ENCODE results near the gene GALNT18.

The GALNT18 gene

DNA sequence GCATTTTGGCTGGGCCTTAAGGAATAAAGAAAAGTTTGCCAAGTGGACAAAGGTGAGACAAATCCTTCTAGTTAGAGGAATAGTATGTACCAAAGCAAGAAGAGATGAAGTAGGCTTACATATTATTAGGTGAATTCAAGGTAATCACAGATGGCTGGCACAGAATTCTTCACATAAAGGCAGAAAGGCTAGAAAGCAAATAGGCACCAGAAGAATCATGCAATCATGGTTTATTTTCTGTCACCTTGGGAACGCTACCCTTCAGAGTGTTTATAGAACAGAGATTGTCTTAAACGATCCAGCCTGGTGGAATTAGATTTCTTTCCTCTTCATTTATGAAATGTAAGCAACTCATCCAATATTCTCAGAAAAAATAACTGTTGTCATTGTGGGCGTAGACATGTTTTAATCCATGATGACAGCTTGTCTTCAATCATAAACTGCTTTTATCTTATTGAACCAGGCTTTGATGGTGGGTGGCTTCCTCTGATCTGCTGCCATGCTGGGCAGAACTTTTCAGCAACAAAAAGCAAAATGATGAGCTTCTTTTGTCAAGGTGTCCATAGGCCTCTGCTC is 219.8 kb downstream of the GALNT18 start:
- DNase-seq, result no peak

DNA sequence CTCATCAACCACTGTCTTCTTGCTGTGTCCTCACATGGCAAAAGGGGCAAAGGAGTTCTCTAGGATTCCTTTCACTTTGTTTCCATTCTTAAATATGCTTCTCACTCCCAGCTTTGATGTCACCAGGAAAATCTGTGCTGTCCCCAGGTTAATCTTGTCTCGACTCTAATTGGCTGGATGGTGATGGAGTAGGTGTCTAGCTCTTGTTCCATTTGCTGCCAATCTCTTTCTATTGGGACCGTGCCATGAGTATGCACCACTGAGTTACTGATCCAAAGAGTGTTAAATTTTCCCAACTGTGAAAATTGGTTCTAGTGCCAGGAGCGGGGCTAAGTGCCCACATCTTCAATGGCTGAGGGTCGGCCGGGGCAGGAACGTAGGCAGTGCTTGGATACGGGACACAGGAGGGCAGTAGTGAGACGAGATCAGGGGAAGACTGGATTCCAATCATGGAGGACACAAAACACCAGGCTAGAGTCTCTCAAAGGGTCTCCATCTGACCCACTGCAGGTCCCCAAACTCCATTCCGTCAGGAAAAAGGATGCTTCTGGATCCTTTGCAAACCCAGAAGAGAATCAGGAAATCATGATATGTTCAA is 221.1 kb downstream of the GALNT18 start:
- no peak for DNase-seq

DNA sequence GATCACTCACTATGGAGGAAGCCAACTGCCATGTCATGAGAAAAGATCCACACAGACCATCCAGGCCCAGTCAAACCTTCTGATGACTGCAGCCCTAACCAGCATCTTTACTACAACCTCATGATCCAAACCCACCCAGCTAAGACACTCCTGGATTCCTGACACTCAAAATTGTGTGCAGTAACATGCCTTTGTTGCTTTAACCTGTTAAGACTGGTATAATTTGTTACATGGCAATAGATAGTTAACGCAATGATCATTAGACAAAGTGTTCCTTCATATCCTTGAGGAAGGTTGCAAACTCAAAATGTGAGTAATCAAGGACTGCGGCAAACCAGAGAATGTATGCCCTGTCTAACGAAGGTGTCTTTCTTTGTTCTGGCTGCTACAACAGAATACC is 221.7 kb downstream of the GALNT18 start:
- no peak for DNase-seq

DNA sequence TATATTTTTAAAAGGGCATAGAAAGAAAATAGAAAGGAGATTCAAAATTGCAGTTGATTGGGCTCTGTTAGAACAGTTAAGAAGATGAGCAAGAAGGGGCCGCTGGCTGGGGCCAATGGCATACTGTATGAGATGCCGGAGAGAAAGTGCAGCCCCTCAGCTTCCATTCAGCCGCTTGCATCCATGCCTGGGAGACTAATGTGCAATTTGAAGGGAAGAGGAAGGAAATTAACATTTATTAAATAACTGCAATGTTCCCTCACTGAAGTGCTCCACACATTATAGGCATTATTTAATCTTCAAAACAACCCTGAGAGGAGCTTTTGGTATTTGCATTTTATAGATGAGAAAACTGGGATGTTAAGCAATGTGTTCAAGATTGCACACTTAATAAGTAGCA is 224.0 kb downstream of the GALNT18 start:
- no peak for DNase-seq

DNA sequence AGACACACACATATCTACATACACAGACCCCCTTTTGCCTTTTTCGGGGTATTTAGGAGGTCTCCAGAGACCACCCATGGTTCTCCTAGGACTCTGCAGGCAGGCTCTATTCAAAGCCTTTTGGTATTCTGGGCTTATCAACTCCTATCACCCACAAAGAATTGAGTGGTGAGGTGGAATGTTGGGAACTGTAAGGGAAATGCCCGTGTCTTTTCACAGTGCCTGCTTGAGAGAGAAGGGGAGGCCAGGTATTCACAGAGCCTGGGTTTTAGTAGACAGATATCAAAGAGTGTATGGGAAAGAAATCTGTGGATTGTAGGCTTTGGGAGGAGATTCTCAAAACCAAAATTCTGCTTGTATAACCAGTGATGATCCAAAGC is 224.8 kb downstream of the GALNT18 start:
- no peak for DNase-seq

DNA sequence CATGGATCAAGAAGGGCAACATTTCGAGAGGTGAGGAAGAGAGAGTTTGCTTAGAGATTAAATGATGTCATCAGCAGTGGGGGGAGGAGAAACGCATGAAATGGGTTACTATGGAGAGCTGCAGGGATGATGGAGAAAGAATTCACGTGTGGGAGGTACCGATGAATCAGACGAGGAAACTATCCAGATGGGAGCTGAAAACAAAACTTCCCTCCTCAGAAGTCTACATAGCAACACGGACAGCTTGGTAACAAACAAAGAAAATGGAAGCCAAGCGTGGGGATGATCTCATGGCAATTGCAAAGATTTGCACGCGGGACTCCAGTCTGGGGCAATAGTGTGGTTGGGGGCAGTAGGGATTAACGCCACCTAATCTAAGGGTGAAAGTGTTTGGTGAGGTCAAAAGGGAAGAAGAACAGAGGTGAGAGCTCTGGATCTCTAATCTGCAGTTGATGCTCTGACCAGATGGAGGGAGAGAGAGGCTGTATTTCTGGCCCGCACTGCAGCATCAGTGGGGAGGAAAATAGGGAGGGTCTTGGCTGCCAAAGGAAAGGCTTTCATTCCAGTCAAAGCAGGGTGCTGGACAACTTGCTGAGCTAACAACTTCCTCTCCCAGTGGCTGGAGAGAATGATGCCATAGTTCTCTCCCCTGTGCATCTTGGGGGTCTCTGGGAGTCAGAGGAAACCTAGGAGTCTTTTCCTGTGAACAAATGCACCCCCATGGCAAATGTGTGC is 225.3 kb downstream of the GALNT18 start:
- no peak for DNase-seq

DNA sequence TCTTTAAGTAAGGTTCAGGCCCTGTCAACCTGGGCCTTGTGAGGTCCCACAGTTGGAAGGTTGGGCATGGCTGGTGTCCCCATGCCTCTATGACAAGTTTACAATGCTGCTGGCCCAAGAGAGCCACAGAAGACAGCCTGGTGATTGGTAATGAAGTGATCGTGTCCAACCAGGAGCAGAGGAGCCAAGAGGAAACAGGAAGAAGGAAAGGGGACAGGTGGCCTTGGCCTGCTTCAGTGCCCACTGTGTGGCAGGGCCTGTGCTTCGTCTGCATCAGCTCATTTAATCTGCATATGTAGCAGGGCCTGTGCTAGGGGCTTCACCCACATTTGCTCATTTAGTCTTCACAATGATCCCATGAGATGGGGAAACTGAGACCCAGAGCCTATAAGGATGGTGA is 226.7 kb downstream of the GALNT18 start:
- DNase-seq, result no peak

DNA sequence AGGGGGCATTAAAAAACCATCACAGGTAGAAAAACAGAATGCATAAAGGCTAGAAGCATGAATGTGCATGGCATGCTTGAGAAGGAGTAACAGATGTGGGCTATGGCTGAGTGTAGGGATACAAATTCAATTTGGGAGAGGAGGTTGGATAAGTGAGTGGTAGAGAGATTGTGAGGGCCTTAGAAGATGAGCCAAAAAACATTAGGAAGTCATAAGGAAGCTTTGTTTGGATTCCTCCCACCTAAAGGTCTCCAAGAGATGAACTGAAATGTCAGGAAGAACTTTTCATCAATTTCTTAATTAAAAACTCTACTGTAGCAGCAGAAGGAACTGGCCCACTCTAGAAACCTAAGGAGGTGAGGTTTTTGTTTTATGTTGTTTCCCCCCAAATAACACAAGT is 227.6 kb downstream of the GALNT18 start:
- no peak for DNase-seq

DNA sequence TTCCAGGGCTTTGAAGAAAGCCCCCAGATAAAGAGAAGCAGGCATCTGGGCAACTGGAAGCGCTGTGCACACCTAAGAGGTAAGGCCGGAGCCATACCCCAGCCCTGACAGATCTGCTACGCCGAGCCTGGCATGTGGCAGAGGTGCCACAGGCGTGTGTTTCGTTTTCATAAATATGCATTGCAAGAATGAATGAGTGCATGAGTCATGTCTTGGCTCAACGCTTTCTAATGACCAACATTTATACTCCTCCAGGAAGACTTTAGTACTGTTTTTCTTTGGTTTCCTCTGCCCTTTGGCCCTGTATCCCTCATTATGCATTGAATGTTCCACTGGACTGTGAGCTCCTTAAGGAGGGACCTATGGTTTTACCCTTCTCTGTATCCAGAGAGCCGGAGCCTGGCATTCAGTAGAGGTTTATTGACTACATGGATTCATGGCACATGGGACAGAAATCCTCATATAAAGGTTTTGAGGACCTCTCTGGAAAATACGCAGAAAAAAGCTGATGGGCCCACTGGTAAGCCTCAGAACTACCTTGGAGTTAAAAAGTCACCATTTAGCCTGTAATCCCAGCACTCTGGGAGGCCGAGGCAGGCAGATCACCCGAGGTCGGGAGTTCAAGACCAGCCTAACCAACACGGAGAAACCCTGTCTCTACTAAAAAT is 229.9 kb downstream of the GALNT18 start:
- DNase-seq, result no peak

DNA sequence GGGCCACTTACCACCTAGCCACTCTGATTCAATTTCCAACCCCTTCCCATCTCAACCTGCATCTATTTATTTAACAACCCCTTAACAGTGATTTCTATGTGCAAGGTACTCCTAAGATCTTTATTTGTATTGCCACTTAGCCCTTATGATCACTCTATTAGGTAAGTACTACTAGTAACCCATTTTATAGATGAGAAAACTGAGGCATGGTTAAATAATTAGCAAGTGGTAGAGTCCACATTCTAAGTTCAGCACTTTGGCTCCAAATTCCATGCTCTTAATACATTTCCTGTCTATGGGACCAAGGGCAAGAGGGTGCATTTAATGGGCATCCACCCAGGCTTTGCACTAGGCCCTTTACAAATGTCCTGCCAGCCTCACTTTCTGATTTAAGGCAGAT is 230.6 kb downstream of the GALNT18 start:
- DNase-seq, result no peak

DNA sequence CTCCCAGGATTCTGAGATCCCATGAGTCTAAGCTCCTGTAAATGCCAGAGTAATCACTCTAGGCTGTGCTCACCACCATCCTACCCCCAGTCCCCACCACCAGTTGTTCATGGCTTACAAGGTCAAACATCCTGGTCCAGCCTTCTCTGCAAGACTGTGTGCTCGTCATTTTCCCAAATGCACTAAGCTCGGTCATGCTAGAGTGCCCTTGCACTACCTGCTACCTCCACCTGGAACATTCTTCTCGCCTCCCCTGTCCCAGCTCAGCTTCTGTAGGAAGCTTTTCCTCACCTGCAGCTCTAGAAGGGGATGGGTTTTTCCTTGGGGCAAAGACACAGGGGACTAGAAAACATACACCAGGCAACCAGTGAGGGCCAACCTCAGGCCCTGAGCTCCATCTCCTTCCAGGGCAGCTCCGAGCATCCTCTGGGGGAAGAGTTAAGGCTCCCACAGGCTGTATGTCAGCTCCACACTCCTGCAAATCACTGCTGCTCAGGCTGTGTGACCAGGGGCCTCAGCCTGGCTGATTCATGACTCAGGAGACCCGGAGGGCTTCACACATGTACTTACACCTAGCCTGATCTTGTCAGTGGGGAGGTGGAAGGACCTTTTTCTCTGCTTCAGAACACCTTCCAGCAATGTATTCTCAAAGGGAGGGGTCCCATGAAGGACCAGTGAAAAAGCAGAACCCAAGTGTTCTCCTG is 231.6 kb downstream of the GALNT18 start:
- no peak for DNase-seq

DNA sequence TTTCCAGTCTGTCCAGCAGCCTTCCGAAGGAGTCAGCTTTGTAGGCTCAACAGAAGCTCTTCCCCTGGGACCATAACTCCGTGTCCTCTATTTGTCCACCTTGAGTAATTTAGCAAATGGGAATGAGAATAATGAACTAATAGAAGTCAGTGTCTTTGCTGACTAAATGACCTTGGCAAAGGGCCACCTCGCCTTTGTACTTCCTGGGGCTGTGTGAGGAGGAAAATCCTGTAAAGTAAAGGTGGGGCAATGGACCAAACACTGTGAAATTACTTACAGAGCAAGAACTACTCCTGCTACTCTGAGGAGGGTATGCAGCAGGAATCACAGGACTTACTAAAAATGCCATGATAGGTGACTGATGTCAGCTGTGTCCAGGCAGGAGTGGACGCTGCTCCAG is 232.6 kb downstream of the GALNT18 start:
- no peak for DNase-seq

DNA sequence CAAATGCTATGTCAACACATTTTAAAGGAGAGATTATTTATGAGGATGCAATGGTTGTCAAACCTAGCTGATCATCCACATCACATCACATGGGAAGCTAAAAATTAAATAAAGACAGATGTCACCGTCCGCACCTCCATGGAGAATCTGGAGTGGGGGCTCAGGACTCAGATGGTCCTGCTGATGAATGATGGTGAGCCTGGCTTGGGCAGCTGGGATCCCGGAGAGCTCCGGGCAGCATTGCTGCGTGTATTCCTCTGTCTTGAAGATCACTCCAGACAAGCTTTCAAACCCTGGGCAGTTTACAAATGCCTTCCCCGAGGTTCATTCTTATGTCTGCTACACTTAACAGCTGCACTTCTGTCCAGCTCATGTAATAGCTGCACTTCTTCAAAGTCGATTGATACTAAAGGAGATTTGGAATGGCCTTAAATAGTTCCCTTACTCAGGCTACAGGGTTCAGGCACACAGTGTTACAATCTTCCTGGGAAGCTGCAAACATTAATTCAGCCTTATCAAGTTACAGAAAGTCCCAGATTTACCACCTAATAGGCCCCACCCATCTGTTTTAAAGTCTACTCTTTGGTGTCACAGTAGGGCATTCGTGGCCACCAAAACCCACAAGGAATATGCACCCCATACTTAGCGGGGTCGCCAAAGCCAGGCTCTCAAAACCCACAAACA is 234.0 kb downstream of the GALNT18 start:
- no peak for DNase-seq

DNA sequence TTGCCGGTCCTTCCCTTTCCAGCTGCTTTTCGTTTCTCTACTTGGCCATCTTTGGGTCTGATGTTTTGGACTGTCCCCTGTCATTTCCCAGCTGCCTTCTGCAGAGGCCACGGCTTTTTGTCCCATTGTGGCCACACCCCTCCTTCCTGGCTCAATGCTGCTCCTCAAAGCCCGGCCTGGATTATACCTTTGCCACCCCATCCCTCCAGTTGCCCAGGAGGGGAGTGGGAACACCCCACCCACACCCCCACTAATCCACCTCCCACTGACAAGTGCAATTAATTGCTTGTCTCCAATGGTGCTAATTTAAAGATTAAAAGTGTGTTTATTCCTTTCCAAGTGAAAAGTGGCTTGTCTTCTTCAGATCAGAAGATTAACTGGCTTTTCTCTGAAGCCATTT is 234.6 kb downstream of the GALNT18 start:
- DNase-seq, result no peak

DNA sequence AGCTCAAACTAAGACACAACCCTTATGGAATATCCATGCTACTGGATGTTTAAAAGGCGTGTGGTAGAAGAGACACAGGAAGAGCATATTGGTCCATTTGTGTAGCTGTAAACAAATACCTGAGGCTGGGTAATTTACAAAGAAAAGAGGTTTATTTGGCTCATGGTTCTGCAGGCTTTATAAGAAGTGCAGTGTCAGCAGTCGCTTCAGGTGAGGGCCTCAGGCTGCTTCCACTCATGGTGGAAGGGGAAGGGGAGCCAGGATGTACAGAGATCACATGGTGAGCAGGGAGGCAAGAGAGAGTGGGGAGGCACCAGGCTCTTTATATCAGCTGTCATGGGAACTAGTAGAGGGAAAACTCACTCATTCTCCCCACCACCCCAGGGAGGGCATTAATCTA is 237.0 kb downstream of the GALNT18 start:
- DNase-seq, result no peak

DNA sequence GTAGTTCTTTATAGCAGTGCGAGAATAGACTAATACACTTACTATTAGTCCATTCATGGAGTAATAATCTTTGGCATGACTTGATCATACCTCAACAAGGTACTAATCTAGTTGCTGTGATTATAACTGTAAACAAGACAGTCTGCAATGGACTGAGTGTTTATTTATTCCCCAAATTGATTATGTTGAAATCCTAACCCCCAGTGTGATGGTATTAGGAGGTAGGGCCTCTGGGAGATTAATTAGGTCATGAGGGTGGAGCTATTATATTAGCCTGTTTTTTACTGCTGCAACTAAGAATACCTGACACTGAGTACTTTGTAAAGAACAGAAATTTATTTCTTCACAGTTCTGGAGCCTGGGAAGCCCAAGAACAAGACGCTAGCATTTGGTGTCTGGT is 237.8 kb downstream of the GALNT18 start:
- no peak for DNase-seq

DNA sequence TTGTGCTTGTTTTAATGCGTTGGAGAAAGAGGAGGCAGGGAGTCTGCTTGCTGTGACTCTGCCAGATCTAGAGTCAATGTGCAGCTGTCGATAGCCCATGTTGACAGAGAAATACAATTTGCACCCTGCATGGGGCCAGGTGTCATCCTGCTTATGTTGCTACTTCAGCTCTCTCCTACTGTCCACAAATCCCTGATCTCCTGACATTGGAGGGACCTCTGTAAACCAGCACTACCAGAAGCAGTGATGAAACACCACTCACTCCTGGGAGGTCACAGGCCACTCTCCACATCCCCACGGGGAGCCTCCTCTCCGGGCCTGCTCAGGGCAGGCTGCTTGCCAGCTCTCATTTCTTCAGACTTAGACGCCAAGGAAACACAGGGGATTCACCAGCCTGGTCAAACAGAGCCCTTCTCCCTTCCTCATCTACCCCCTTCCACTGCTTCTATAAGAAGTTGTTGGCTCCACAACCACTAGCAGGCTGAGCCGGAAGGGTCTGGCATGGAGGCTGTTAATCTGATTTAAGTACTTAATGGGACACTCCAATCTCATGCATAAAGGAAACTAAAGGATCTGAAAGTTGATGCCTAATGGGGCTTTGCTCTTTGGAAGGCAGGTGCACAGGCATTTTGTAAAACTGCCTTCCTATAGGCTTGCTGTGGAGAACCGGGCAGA is 238.8 kb downstream of the GALNT18 start:
- no peak for DNase-seq

DNA sequence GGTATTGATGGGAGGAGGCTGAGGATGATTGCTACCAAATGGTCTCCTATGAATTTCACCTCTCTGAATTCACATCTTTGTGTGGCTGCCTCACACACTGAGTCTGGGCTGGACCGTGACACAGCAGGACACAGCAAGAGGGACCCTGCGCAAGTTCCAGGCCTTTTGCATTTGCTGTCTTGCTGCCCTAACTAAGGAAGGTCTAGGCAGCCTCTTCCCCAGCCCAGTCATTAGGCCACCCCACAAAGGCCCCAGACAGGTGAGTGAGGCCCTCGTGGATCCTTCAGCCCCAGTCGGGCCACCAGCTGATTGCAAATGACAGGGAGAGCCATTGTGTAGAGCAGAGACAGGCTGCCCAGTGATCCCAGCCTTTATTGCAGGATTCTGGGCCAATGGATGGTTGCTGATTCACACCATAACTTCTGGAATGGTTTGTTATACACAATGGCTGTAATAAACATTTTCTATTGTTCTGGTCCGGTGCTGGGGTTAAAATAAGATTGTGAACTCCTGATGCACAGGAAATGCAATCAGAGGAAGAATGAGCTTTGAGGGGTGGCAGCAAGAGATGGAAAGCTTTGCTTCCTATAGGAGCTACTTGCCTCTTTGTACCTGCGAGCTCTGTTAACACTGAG is 240.2 kb downstream of the GALNT18 start:
- DNase-seq, result no peak

DNA sequence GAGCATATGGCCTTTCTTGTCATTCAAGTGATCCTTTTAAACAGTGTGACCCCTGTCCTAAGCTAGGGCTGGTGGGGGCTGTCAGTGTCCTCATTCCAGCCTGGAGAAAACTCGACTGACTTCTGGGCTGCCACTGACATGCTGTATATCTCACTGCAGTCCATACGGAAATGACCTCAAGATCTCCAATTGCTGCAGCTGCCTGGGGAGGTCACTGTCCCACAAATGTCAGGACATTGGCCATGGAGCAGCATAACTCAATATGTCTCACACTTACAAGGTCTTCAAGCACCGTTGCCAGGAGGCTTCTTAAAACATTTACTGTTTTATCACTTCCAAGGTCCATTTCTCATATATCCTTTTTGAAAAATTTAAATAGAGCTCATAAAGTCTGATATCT is 240.9 kb downstream of the GALNT18 start:
- no peak for DNase-seq

DNA sequence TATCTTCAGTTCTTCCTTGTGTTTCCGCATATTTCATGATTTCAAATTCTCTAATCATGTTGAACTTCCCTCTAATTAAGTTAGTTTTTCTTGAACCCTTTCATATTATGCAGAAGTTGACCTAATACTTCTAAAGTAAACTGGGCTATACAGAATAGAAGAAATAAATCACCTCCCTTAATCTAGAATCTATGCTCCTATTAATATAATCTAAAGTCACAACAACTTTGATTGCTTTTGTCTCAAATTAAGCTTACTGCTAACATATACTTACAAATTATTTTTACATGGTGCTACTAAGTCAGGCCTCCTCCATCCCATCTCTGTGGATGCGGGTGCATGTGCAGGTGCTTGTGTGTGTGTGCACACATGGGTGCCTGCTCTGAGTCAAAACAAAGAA is 241.5 kb downstream of the GALNT18 start:
- no peak for DNase-seq

DNA sequence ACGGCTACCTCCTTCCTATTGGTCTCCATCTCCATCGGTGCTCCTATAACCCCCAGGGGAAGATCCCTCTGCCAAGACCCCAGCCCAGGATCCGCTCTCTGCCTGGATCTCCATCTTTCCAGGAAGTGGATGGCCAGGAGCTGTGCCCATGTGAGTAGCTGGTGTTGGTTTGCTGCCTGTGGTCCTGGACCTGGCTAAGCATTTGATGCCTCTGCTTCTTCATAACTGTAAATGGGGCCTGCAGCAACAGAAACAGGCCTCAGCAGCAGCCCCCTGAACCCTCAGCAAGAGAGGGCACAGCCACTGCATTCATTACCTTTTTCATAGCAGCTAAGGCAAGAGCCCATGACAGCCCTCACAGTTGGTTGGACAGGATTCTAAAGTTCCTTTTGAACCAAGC is 242.1 kb downstream of the GALNT18 start:
- no peak for DNase-seq

Data from T-helper 1 cell (primary cell).